ENCODE measurements around the gene ERC1. TPM values are rescaled to one million over a fixed set of nuclear protein-coding genes. Genes with fewer than 3 reads are reported as not detected.
A peak's percentile ranks its signal among the peaks of the same experiment; 100 is the strongest.

Gene ERC1
- polyA plus RNA-seq, 2 of the 4 experiments (the other 2 are of a cell fraction): 14.2 to 20.9 TPM

DNA sequence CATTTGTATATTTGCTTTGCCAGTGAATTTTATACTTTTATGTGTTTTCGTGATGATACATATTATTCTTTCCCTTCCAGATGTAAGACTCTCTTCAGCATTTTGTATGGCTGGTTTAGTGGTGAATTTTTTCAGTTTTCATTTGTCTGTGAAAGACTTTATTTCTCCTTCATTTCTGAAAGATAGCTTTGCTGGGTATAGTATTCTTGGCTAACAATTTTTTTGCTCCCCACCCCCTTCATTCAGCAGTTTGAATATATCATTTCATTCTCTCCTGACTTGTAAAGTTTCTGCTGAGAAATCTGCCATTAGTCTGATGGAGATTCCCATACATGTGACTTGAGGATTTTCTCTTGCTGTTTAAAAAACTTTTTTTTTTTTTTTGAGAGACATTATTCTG is 72.8 kb downstream of the ERC1 start:
- ATAC-seq: no peak
- no peak overlapping the region for H3K4me2 ChIP-seq
- peak; percentile 67 for FAIRE-seq
- WGBS (ENCODE audit: missing lambda C conversion rate): 86% methylated on average over 1 of the region's 1 CpG
- peaks cover 22% of the 10 kb centered on the region; the same call in 2 of the 3 replicates for H3K9me3 ChIP-seq
- POLR2A ChIA-PET: no interaction called here
- no peak for DNase-seq (ENCODE audit: low read depth in 1 of 2, low spot score in 1 of 2)
- H3K27ac ChIP-seq: no peak overlapping the region
- TF ChIP-seq CEBPB (IDR thresholded peaks at IDR 0.05) (no peak), NR3C1 (IDR thresholded peaks at IDR 0.05) (no peak), POLR2A (IDR thresholded peaks at IDR 0.05; ENCODE audit: low read length) (no peak), CBX8 (IDR thresholded peaks at IDR 0.05) (no peak), HOXB5 (CRISPR knock-in tag; IDR thresholded peaks at IDR 0.05) (no peak), CHD4 (IDR thresholded peaks at IDR 0.05; ENCODE audit: borderline replicate concordance) (no peak), MAFK (IDR thresholded peaks at IDR 0.05; ENCODE audit: partially characterized antibody) (no peak), RNF2 (IDR thresholded peaks at IDR 0.05; ENCODE audit: borderline replicate concordance, low read depth) (no peak), TP53 (CRISPR knock-in tag; IDR thresholded peaks at IDR 0.05) (no peak), SREBF2 (IDR thresholded peaks at IDR 0.05) (no peak), TFCP2L1 (CRISPR knock-in tag; IDR thresholded peaks at IDR 0.05) (no peak), CBX2 (IDR thresholded peaks at IDR 0.05; ENCODE audit: borderline replicate concordance, low read depth) (no peak), JUN (IDR thresholded peaks at IDR 0.05) (no peak)
- TF ChIP-seq, protein P1, sequence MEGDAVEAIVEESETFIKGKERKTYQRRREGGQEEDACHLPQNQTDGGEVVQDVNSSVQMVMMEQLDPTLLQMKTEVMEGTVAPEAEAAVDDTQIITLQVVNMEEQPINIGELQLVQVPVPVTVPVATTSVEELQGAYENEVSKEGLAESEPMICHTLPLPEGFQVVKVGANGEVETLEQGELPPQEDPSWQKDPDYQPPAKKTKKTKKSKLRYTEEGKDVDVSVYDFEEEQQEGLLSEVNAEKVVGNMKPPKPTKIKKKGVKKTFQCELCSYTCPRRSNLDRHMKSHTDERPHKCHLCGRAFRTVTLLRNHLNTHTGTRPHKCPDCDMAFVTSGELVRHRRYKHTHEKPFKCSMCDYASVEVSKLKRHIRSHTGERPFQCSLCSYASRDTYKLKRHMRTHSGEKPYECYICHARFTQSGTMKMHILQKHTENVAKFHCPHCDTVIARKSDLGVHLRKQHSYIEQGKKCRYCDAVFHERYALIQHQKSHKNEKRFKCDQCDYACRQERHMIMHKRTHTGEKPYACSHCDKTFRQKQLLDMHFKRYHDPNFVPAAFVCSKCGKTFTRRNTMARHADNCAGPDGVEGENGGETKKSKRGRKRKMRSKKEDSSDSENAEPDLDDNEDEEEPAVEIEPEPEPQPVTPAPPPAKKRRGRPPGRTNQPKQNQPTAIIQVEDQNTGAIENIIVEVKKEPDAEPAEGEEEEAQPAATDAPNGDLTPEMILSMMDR (IDR thresholded peaks at IDR 0.05): no peak
- H3K4me1 ChIP-seq: no peaks in the 10 kb centered on the region
- CTCF ChIA-PET: interaction anchor here (0.6 kb wide), 1 partner anchor 104 kb away, joined by 3 read pairs; no protein-coding TSS in a partner anchor
- H3K4me3 ChIP-seq: no peak overlapping the region

DNA sequence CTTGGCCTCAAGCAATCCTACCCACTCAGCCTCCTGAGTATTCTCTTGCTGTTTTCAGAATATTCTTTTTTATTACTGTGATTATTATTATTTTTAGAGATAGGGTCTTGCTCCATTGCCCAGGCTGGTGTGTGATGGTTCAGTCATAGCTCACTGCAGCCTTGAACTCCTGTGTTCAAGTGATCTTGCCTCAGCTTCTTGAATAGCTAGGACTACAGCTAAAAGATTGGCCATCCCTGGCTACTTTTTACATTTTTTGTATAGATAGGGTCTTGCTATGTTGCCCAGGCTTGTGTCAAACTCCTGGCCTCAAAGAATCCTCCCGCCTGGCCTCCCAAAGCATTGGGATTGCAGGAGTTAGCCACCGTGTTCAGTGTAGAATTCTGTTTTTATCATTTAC is 73.3 kb downstream of the ERC1 start:
- H3K27ac ChIP-seq: no peak overlapping the region
- ChIA-PET CTCF (interaction anchor here (0.6 kb wide), 1 partner anchor 104 kb away, joined by 3 read pairs; no protein-coding TSS in a partner anchor), POLR2A (no interaction called here)
- DNase-seq (ENCODE audit: low read depth in 1 of 2, low spot score in 1 of 2) (no peak), ATAC-seq (no peak), FAIRE-seq (no peak)
- H3K9me3 ChIP-seq: peaks cover 18% of the 10 kb centered on the region; the same call in 2 of the 3 replicates
- H3K4me3 ChIP-seq: no peak overlapping the region
- no peak for TF ChIP-seq CHD4 (IDR thresholded peaks at IDR 0.05; ENCODE audit: borderline replicate concordance)
- TF ChIP-seq, protein P2, sequence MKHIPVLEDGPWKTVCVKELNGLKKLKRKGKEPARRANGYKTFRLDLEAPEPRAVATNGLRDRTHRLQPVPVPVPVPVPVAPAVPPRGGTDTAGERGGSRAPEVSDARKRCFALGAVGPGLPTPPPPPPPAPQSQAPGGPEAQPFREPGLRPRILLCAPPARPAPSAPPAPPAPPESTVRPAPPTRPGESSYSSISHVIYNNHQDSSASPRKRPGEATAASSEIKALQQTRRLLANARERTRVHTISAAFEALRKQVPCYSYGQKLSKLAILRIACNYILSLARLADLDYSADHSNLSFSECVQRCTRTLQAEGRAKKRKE (CRISPR knock-in tag; IDR thresholded peaks at IDR 0.05; ENCODE audit: low read depth): no peak
- no peak for TF ChIP-seq EHF (CRISPR knock-in tag; IDR thresholded peaks at IDR 0.05)
- no peak for TF ChIP-seq FOSB (CRISPR knock-in tag; IDR thresholded peaks at IDR 0.05)
- no peak for TF ChIP-seq SREBF2 (IDR thresholded peaks at IDR 0.05)
- no peak for TF ChIP-seq ZNF302 (CRISPR knock-in tag; IDR thresholded peaks at IDR 0.05)
- TF ChIP-seq, protein P3, sequence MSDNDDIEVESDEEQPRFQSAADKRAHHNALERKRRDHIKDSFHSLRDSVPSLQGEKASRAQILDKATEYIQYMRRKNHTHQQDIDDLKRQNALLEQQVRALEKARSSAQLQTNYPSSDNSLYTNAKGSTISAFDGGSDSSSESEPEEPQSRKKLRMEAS (IDR thresholded peaks at IDR 0.05): no peak
- TF ChIP-seq HEYL (CRISPR knock-in tag; IDR thresholded peaks at IDR 0.05): no peak
- no peak for TF ChIP-seq TP53 (CRISPR knock-in tag; IDR thresholded peaks at IDR 0.05)
- no peak for TF ChIP-seq MYC (IDR thresholded peaks at IDR 0.05; ENCODE audit: borderline replicate concordance, low read length)
- no peak for TF ChIP-seq ZSCAN20 (CRISPR knock-in tag; IDR thresholded peaks at IDR 0.05)
- no peak for TF ChIP-seq NPAS2 (CRISPR knock-in tag; IDR thresholded peaks at IDR 0.05; ENCODE audit: borderline replicate concordance)
- no peak for TF ChIP-seq ZFP36 (IDR thresholded peaks at IDR 0.05; ENCODE audit: borderline replicate concordance, partially characterized antibody)
- no peak overlapping the region for H3K4me2 ChIP-seq
- WGBS (ENCODE audit: missing lambda C conversion rate): 93% methylated on average over 2 of the region's 2 CpGs
- H3K4me1 ChIP-seq: no peaks in the 10 kb centered on the region

DNA sequence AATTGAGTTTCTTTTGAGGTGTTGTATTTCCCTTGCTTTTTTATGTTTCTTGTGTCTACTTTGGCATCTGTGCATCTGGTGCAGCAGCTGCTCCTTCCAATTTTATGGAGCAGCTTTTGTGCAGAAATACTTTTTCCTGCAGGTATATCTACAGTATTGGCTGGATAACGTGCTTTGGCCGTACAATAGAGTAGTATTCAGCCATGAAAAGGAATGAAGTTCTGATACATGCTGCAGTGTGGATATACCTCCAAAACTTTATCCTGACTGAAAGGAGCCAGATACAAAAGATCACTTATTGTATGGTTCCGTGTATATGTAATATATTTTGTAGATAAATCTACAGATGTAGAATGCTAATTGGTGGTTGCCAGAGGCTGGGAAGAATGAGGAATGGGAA is 74.6 kb downstream of the ERC1 start:
- POLR2A ChIA-PET: no interaction called here
- WGBS (ENCODE audit: missing lambda C conversion rate): 94% methylated on average over 3 of the region's 3 CpGs
- FAIRE-seq: no peak
- Histone ChIP-seq H3K9me3 (peaks cover 12% of the 10 kb centered on the region; the same call in 2 of the 3 replicates), H3K4me2 (no peak overlapping the region), H3K4me1 (no peaks in the 10 kb centered on the region), H3K27ac (no peak overlapping the region), H3K4me3 (no peak overlapping the region)
- TF ChIP-seq KDM5A (IDR thresholded peaks at IDR 0.05) (no peak), EP300 (IDR thresholded peaks at IDR 0.05) (no peak)
- TF ChIP-seq, protein P1 (IDR thresholded peaks at IDR 0.05): no peak
- TF ChIP-seq, protein P4, sequence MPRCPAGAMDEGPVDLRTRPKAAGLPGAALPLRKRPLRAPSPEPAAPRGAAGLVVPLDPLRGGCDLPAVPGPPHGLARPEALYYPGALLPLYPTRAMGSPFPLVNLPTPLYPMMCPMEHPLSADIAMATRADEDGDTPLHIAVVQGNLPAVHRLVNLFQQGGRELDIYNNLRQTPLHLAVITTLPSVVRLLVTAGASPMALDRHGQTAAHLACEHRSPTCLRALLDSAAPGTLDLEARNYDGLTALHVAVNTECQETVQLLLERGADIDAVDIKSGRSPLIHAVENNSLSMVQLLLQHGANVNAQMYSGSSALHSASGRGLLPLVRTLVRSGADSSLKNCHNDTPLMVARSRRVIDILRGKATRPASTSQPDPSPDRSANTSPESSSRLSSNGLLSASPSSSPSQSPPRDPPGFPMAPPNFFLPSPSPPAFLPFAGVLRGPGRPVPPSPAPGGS (IDR thresholded peaks at IDR 0.05): no peak
- TF ChIP-seq, protein P3 (IDR thresholded peaks at IDR 0.05): no peak
- CTCF ChIA-PET: interaction anchor here (1.0 kb wide), 1 partner anchor 27 kb away, joined by 3 read pairs; no protein-coding TSS in a partner anchor
- no peak for DNase-seq (ENCODE audit: low read depth in 1 of 2, low spot score in 1 of 2)
- no peak for ATAC-seq
